ENCODE results near the gene TMUB2. TPM values are rescaled to one million over a fixed set of nuclear protein-coding genes. Genes with fewer than 3 reads are reported as not detected.

TMUB2 gene
- total and polyA plus RNA-seq, 2 of the 13 experiments (the other 11 are each of a cell fraction or from before 2014, with no cell fraction given): 26.9 to 50.8 TPM

DNA sequence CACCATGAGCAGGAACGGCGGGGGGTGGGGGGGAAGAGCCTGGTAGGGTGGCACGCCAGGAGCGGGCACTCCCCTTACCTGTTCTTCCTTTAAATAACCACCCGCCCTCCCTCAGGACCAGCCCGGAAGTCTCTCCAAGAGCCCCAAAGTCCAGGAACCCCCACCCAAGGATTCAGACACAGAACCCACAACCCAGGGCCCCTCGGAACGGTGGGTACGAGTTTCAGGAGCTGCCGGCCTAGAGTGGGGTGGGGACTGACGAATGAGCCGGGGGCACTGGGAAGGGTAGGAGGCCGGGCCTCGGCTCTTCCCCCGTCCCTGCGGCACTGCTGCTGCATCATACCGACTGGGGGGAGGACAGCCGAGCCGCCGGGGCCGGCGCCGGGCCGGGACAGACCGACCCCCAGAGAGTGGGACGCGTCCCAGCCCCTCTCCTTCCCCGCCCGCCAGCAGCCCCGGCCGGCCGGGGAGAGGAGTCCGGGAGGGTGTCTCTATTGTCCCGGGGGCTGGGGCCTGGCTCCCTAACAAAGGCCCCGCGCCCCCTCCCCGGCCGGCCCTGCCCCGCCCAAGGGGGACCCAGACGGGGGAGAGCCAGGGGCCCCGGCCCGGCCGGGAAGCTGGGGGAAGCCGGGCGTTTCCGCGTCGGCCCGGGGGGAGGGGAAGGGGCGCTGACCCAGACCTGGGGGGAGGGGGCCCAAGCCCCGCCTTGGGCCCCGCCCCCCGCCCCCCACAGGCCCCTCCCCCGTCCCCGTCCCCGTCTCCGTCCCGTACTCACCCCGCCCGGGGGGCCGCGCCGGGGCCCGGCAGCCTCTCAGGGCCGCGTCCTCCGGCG, 12.2 kb downstream of the TMUB2 start (continued):
- TF ChIP-seq EZH2 (conservative IDR thresholded peaks at IDR 0.05; ENCODE audit: low read depth, low read length) (no peak), KLF15 (CRISPR knock-in tag; IDR thresholded peaks at IDR 0.05; ENCODE audit: borderline replicate concordance) (no peak), ZNF800 (CRISPR knock-in tag; IDR thresholded peaks at IDR 0.05) (no peak), SPEN (CRISPR knock-in tag; IDR thresholded peaks at IDR 0.05; ENCODE audit: low read depth) (peak; percentile 40; the same call in 1 of the 2 replicates), BRD4 (CRISPR knock-in tag; IDR thresholded peaks at IDR 0.05) (no peak), KDM3A (CRISPR knock-in tag; IDR thresholded peaks at IDR 0.05; ENCODE audit: low read depth) (no peak), MXD4 (CRISPR knock-in tag; IDR thresholded peaks at IDR 0.05) (no peak), ZNF660 (CRISPR knock-in tag; IDR thresholded peaks at IDR 0.05; ENCODE audit: borderline replicate concordance, low read depth) (no peak), ZNF737 (CRISPR knock-in tag; IDR thresholded peaks at IDR 0.05; ENCODE audit: borderline replicate concordance) (no peak), REL (CRISPR knock-in tag; conservative IDR thresholded peaks at IDR 0.05) (no peak), ARID3A (IDR thresholded peaks at IDR 0.05; ENCODE audit: low read depth, low read length) (no peak), ZNF772 (CRISPR knock-in tag; IDR thresholded peaks at IDR 0.05) (no peak), ZNF292 (CRISPR knock-in tag; IDR thresholded peaks at IDR 0.05; ENCODE audit: borderline replicate concordance, low read depth) (no peak), PAWR (CRISPR knock-in tag; IDR thresholded peaks at IDR 0.05; ENCODE audit: borderline replicate concordance) (no peak), TARDBP (CRISPR knock-in tag; IDR thresholded peaks at IDR 0.05) (no peak), GFI1 (CRISPR knock-in tag; IDR thresholded peaks at IDR 0.05; ENCODE audit: borderline replicate concordance) (no peak), HIVEP1 (CRISPR knock-in tag; IDR thresholded peaks at IDR 0.05) (peak; percentile 15; the same call in 1 of the 2 replicates)
- TF ChIP-seq, protein P1, sequence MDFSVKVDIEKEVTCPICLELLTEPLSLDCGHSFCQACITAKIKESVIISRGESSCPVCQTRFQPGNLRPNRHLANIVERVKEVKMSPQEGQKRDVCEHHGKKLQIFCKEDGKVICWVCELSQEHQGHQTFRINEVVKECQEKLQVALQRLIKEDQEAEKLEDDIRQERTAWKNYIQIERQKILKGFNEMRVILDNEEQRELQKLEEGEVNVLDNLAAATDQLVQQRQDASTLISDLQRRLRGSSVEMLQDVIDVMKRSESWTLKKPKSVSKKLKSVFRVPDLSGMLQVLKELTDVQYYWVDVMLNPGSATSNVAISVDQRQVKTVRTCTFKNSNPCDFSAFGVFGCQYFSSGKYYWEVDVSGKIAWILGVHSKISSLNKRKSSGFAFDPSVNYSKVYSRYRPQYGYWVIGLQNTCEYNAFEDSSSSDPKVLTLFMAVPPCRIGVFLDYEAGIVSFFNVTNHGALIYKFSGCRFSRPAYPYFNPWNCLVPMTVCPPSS (IDR thresholded peaks at IDR 0.05): no peak
- TF ChIP-seq, protein P2, sequence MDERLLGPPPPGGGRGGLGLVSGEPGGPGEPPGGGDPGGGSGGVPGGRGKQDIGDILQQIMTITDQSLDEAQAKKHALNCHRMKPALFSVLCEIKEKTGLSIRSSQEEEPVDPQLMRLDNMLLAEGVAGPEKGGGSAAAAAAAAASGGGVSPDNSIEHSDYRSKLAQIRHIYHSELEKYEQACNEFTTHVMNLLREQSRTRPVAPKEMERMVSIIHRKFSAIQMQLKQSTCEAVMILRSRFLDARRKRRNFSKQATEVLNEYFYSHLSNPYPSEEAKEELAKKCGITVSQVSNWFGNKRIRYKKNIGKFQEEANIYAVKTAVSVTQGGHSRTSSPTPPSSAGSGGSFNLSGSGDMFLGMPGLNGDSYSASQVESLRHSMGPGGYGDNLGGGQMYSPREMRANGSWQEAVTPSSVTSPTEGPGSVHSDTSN (CRISPR knock-in tag; IDR thresholded peaks at IDR 0.05): no peak
- TF ChIP-seq, protein P3, sequence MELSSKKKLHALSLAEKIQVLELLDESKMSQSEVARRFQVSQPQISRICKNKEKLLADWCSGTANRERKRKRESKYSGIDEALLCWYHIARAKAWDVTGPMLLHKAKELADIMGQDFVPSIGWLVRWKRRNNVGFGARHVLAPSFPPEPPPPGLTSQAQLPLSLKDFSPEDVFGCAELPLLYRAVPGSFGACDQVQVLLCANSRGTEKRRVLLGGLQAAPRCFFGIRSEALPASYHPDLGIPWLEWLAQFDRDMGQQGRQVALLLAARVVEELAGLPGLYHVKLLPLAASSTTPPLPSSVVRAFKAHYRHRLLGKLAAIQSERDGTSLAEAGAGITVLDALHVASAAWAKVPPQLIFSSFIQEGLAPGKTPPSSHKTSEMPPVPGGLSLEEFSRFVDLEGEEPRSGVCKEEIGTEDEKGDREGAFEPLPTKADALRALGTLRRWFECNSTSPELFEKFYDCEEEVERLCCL (CRISPR knock-in tag; IDR thresholded peaks at IDR 0.05; ENCODE audit: borderline replicate concordance): no peak
- TF ChIP-seq, protein P4, sequence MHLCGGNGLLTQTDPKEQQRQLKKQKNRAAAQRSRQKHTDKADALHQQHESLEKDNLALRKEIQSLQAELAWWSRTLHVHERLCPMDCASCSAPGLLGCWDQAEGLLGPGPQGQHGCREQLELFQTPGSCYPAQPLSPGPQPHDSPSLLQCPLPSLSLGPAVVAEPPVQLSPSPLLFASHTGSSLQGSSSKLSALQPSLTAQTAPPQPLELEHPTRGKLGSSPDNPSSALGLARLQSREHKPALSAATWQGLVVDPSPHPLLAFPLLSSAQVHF (CRISPR knock-in tag; IDR thresholded peaks at IDR 0.05): no peak

Measured in HepG2 (cell line).